Right cardiac atrium (tissue), 5 donors: ENCODE data around the gene AMBRA1. TPM values are rescaled to one million over a fixed set of nuclear protein-coding genes. Genes with fewer than 3 reads are reported as not detected.
A peak's percentile ranks its signal among the peaks of the same experiment; 100 is the strongest.

Source experiments
- ATAC-seq, 2 donors: fragments of 200-7000 bp; cut with Tn5 transposase; one replicate each; pipeline versions ENCODE4 v1.8.0 to v1.9.1; 2020; ENCODE audit warnings: moderate library complexity in 2 of 2, mild to moderate bottlenecking in 1 of 2
- DNase-seq, 3 donors: peaks; one replicate each; pipeline ENCODE4 v3.0.0-alpha.2; 2020
- H3K27ac ChIP-seq: one replicate; pipeline ENCODE4 v1.5.1; 2013; ENCODE audit warnings: mild to moderate bottlenecking, low read length, control low read depth, moderate library complexity
- H3K27me3 ChIP-seq: one replicate; pipeline ENCODE4 v1.6.1; 2013; ENCODE audit not compliant: control insufficient read depth, insufficient read depth
- H3K4me1 ChIP-seq: one replicate; pipeline ENCODE4 v1.6.1; 2013; ENCODE audit warnings: low read length; ENCODE audit not compliant: control insufficient read depth, insufficient read depth
- H3K4me3 ChIP-seq: one replicate; pipeline ENCODE4 v1.5.1; 2013; ENCODE audit warnings: low read length, control low read depth
- H3K9me3 ChIP-seq: one replicate; pipeline ENCODE4 v1.6.1; 2013; ENCODE audit warnings: low read length; ENCODE audit not compliant: control insufficient read depth
- WGBS: extraction: QIAGEN DNeasy Blood & Tissue Kit; methylation state at CpG from one replicate; pipeline ENCODE4 v1.1.7; 2013; 5-methylcytosine and 5-hydroxymethylcytosine counted together
- intact Hi-C, 4 donors: fragments of 100-400 bp; cut with DNase I; formaldehyde crosslinking; loops; one replicate each; pipeline versions ENCODE4 v1.11.0 to v1.14.0; 2022 to 2023
- polyA plus RNA-seq: library from polyadenylated mRNA; stranded (reverse); fragments of 200-250 nt; gene quantifications from one replicate; pipeline ENCODE4 v1.2.3, GENCODE V29; 2013
- total RNA-seq, 4 donors: library from RNA; stranded (reverse); fragmentation: NEBNext Ultra II Directional; extraction: Animal tissue kit (Norgen Biotek cat#: 25700); gene quantifications; one replicate each; pipeline ENCODE4 v1.2.1, GENCODE V29; 2021
- donor health status: healthy with polysubstance abuse.
- donor health status: DM: no; HTN: yes; CAD: no.
- donor health status: DM: no; HTN: no; CAD: no.
- donor health status: DM: no; HTN: yes; CAD: no; lungs with severe emphysema.
- donor health status: DM: yes; HTN: yes; CAD: no.

The AMBRA1 gene
- total and polyA plus RNA-seq, 5 donors: 8.1 to 23.6 (median 19.5) TPM

DNA sequence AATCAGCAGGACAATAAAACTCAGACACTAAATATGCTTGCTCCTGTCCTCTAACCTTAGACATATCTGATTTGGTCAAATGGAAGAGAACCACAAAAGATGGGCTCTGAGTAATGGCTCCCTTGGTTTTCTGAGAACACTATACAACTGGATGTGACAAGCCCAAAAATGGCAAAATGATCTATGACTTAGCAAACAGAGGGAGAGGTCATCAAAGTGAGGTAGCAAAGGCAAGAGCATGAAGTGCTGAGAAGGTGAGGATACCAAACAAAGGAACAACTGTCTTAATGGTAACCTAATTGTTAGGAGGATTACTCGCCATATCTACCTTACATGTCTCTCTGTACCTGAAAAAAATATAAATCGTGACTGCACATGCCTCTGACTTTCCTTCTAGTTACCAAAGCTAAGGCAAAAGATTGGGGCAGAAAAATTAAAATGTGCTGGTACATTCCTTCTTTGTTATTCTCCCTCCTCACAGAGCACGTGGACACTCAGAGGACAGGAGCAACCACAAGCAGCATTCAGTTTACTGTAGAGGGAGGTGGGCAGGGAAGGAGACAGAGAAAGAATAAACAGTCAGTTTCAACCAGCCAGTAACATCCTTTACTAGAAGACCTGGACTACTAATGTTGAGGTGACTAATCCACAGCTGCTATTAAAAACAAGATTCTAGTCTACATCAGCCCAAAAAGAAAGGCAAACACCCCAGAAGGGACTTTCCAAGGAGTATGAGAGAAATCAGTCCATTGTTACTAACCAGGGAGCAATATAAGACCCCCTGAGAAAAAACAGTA lies 88.8 kb downstream of the AMBRA1 start:
- intact Hi-C loops: loop anchor here in 1 of 4 donors (10.0 kb wide), 1 partner anchor 60 kb away; no protein-coding TSS in a partner anchor
- Histone ChIP-seq H3K4me3 (no peak overlapping the region), H3K27ac (peak overlapping the region; percentile 43), H3K4me1 (peaks cover 4% of the 10 kb centered on the region), H3K27me3 (no peaks in the 10 kb centered on the region), H3K9me3 (no peaks in the 10 kb centered on the region)
- WGBS: 82% methylated on average over 3 of the region's 3 CpGs
- no peak for DNase-seq
- ATAC-seq: no peak

DNA sequence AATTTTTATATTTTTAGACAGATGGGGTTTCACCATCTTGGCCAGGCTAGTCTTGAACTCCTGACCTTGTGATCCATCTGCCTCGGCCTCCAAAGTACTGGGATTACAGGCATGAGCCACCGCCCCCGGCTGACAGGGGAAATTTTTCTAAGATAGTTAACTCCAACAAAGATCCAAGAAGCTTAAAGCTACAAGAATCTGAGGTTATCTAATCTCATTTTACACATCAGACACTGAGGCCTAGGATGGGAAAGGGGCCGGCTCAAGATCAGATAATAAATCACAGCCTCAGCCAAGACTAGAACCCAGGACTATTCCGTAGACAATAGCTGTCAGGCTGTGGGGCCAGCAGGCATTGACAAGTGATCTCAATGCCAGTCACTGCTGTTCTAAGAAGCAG lies 94.0 kb downstream of the AMBRA1 start:
- Histone ChIP-seq H3K27ac (peak overlapping the region; percentile 58), H3K4me1 (peaks cover 7% of the 10 kb centered on the region), H3K9me3 (no peaks in the 10 kb centered on the region), H3K27me3 (no peaks in the 10 kb centered on the region), H3K4me3 (no peak overlapping the region)
- 79% methylated on average over 5 of the region's 5 CpGs for WGBS
- ATAC-seq (no peak), DNase-seq (no peak)
- intact Hi-C loops: loop anchor here in 1 of 4 donors (10.0 kb wide), 1 partner anchor 55 kb away; no protein-coding TSS in a partner anchor

DNA sequence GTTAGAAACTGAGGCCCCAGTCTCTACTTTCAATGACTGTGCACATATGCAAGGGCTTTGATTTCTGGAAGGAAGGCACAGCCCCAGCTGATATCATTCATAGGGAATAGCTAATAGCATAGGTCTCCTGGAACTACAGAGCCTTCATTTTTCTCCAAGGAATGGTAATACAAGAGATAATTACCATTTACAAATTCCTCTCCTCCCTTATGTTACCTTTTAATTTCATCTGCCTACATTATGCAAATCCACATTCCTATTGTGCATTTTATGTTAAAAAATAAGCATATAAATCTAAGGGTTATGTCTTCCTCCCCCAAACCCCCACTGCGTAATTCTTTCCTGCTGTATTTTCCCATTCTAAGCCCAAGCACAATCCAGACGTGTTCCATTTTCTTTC lies 94.9 kb downstream of the AMBRA1 start:
- WGBS: 95% methylated on average over 2 of the region's 2 CpGs
- ATAC-seq: no peak

DNA sequence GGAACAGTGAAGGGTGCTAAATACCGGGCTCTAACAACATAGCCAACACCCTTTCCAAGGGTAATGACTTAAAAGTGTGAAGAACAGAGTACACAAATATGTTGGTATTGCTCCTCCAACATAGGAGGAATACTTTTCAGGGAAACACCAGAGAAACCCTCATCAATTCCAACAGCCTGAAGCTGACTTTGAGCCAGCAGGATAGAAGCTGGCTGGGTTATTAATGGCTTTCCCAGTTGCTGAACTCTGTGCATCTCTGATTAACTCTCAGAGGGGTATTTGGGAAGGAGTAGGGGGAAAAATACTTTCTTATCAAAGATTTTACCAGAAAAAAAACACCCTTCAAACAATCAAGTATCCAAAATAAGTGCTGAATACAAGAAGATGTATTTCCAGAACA lies 95.6 kb downstream of the AMBRA1 start:
- H3K4me3 ChIP-seq: no peak overlapping the region
- intact Hi-C loops: no loop called here
- DNase-seq: no peak
- no peak overlapping the region for H3K27ac ChIP-seq
- WGBS: 19% methylated on average over 1 of the region's 1 CpG
- H3K9me3 ChIP-seq: no peaks in the 10 kb centered on the region
- peaks cover 8% of the 10 kb centered on the region for H3K4me1 ChIP-seq
- ATAC-seq: no peak
- H3K27me3 ChIP-seq: no peaks in the 10 kb centered on the region

More for the DNA sequence above, 94.9 kb downstream of the AMBRA1 start:
- intact Hi-C loops: no loop called here
- Histone ChIP-seq H3K4me1 (peaks cover 6% of the 10 kb centered on the region), H3K9me3 (no peaks in the 10 kb centered on the region), H3K27ac (no peak overlapping the region), H3K4me3 (no peak overlapping the region), H3K27me3 (no peaks in the 10 kb centered on the region)
- DNase-seq: no peak

DNA sequence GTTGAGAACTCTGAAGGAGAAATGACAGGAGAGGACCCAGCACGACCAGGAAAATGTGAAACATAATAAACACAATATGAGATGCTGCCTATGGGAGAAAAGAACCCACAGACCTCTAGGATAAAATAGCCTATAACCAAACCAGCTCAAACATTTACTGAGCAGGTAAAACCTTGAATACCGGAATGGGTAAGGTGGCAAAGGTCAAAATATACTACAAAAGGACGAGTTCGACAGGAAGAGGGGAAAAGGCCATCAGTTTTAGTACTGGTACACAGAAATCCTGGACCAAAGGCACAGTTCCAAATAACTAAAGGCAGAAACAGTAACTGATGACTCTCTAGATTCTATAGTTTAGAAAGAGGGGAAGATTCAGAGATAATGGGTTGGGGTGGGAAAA lies 96.3 kb downstream of the AMBRA1 start:
- no peaks in the 10 kb centered on the region for H3K27me3 ChIP-seq
- peaks cover 8% of the 10 kb centered on the region for H3K4me1 ChIP-seq
- DNase-seq: no peak
- intact Hi-C loops: no loop called here
- no peak for ATAC-seq
- H3K27ac ChIP-seq: no peak overlapping the region
- no peak overlapping the region for H3K4me3 ChIP-seq
- 58% methylated on average over 4 of the region's 4 CpGs for WGBS
- H3K9me3 ChIP-seq: no peaks in the 10 kb centered on the region

DNA sequence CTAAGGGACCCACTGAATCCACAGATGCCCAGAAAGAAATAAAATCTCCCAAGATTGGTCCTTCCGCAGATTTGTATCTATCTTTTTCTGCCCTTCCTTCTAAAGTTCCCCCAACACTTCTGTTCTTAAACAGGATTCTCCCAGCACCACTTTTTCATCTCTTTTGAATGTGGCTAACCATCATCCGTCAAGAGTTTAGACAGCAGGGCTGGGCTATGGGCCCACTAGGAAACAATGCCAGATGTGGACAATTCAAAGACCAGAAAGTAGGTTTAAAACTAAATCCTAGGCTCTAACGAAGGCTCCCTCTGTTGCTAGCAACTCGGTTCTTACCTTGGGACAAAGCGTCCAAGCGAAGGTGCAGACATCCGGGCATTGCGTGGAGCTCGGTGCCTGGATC lies 100.0 kb downstream of the AMBRA1 start:
- ATAC-seq (no peak), DNase-seq (no peak)
- peaks cover 5% of the 10 kb centered on the region for H3K4me1 ChIP-seq
- no peak overlapping the region for H3K4me3 ChIP-seq
- 92% methylated on average over 9 of the region's 9 CpGs for WGBS
- intact Hi-C loops: no loop called here
- no peaks in the 10 kb centered on the region for H3K27me3 ChIP-seq
- no peaks in the 10 kb centered on the region for H3K9me3 ChIP-seq
- H3K27ac ChIP-seq: no peak overlapping the region

DNA sequence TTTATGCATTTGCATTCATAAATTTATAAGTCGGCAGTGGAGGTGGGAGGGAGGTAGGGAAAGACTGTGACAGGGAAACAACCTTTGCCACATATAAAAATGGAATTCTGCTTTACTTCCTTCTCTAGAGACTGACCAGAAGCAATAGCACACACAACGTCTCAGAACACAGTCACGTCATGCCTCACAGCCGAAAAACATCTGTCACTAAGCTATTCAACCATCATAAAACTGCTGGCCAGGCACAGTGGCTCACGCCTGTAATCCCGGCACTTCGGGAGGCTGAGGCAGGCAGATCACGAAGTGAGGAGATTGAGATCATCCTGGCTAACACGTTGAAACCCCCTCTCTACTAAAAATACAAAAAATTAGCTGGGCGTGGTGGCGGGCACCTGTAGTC lies 101.3 kb downstream of the AMBRA1 start:
- H3K27me3 ChIP-seq: no peaks in the 10 kb centered on the region
- H3K4me3 ChIP-seq: no peak overlapping the region
- no peaks in the 10 kb centered on the region for H3K9me3 ChIP-seq
- peak in 1 of 3 donors; percentile 44 for DNase-seq
- no peak overlapping the region for H3K27ac ChIP-seq
- peaks cover 5% of the 10 kb centered on the region for H3K4me1 ChIP-seq
- WGBS: 58% methylated on average over 11 of the region's 11 CpGs
- peak; percentile 52 to 61 for ATAC-seq
- intact Hi-C loops: no loop called here

DNA sequence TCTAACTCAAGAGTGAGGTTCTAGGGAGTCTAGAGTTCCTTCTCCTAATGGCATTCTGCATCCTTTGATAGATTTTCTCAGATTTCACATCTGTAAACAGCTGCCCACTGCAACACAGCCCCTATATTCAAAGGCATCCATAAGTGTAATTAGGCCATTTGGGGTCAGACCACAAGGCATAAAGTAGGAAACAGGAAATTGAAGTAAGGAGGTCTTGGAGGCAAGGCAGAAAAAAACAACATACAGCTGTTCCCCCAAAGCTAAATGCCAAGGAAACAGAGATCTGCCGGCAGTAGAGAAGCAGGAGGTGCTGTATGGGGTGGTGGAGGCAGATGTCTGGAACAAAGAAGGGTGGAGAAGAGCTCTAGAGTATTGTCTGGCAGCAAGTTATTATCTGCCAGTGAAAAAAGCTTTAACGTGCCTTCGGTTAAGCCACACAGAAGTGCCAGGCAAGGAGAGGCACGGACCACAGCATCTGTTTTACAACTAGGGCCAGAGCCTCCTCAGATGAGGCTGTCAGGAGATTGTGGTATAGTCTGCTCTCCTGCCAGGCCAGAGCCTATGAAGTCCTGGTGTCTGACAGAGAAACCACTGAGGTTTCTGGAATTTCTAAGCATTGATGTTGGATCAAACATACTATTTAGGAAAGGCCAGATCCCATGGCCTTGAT lies 102.0 kb downstream of the AMBRA1 start:
- no peak for ATAC-seq

DNA sequence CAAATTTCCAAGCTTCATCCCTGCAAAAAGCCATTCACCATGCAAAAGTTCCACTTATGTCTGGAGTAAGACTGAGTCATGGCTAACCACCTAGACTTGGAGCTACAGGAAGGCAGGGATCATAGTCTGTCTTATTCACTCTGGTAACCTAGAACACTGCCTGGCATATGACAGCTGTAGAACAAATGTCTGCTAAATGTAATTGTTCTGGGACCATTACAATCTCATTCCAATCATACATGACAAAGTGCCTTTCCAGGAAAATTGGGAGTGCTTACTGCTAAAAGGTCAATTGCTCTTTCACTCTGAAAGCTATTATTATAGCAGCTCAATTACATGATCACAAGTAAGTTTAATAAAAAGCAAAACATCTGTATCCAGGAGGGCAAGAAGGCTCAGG lies 103.2 kb downstream of the AMBRA1 start:
- Histone ChIP-seq H3K27ac (no peak overlapping the region), H3K4me3 (no peak overlapping the region), H3K4me1 (peaks cover 5% of the 10 kb centered on the region), H3K9me3 (no peaks in the 10 kb centered on the region), H3K27me3 (no peaks in the 10 kb centered on the region)
- intact Hi-C loops: no loop called here
- ATAC-seq (no peak), DNase-seq (no peak)

More for the DNA sequence above, 102.0 kb downstream of the AMBRA1 start:
- WGBS: 37% methylated on average over 4 of the region's 4 CpGs
- peaks cover 5% of the 10 kb centered on the region for H3K4me1 ChIP-seq
- intact Hi-C loops: no loop called here
- H3K4me3 ChIP-seq: no peak overlapping the region
- no peaks in the 10 kb centered on the region for H3K27me3 ChIP-seq
- no peaks in the 10 kb centered on the region for H3K9me3 ChIP-seq
- H3K27ac ChIP-seq: no peak overlapping the region
- DNase-seq: no peak

DNA sequence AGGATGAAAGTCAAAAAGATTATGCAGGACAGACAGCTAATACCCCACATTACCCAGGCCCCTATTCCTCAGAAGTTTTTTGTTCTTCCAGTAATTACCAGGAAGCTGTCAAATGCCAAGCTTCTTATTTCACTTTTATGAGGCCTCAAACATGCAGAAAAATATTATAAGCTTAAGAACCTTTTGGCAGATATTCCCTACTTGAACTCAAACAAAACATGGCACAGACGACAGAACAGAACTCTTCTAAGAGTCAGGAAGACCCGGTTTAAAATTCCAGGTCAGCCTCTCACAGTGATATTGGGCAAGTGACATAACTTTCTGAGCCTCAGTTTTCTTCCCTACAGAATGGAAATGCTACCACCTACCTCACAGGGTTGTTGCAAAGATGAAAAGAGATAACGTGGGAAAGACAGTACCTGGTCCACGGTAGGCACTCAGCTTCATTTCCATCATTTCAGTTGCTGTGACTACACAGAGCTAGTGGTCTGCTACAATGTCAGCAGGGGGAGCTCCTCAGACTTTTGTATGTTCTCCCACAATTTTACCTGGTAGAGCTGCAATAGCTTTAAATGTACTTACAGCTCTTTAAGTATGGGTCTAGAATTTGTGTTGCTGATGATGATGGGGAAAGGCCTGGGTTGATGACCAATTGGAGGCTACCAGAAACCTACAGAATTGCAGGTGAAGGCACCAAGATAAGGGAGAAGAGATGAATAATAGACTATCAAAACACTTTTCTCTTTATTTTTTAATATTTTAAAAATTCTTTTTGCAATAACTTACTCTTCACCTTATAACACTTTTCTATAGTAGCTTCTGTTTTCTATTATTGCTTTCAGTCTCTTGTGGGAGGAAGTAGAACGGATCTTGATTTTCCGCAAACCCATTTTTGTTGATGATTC lies 103.9 kb downstream of the AMBRA1 start:
- Histone ChIP-seq H3K27me3 (no peaks in the 10 kb centered on the region), H3K4me3 (no peak overlapping the region), H3K9me3 (no peaks in the 10 kb centered on the region), H3K27ac (no peak overlapping the region), H3K4me1 (peaks cover 5% of the 10 kb centered on the region)
- no peak for DNase-seq
- intact Hi-C loops: no loop called here
- peak in 1 of 2 donors; percentile 31 for ATAC-seq
- WGBS: 64% methylated on average over 6 of the region's 6 CpGs
